H9 (cell line): Measurements from ENCODE around the gene FAM25A. TPM values are rescaled to one million over a fixed set of nuclear protein-coding genes. Genes with fewer than 3 reads are reported as not detected.

Experiments
- DNase-seq: peaks from one replicate; pipeline ENCODE4 v3.0.0-alpha.2; 2017
- H2AFZ ChIP-seq: one replicate; pipeline ENCODE4 v1.6.1; 2013; ENCODE audit warnings: mild to moderate bottlenecking, low read length, control low read depth, moderate library complexity
- H2AK5ac ChIP-seq: 2 replicates; pipeline ENCODE4 v1.6.1; 2013; ENCODE audit warnings: low read length, control low read depth, mixed read lengths; ENCODE audit not compliant: insufficient read length
- H2BK120ac ChIP-seq: one replicate; pipeline ENCODE4 v1.6.1; 2013; ENCODE audit warnings: low read depth, mild to moderate bottlenecking, low read length, control low read depth, inconsistent platforms; ENCODE audit not compliant: poor library complexity, severe bottlenecking
- H2BK12ac ChIP-seq: 2 replicates; pipeline ENCODE4 v1.6.1; 2013; ENCODE audit warnings: low read length, control low read depth, mixed read lengths, low read depth; ENCODE audit not compliant: insufficient read length
- H2BK15ac ChIP-seq: 2 replicates; pipeline ENCODE4 v1.6.1; 2013; ENCODE audit warnings: low read depth, low read length, control low read depth
- H2BK20ac ChIP-seq: one replicate; pipeline ENCODE4 v1.6.1; 2013; ENCODE audit warnings: low read depth, mild to moderate bottlenecking, low read length, control low read depth, inconsistent platforms; ENCODE audit not compliant: poor library complexity, severe bottlenecking
- H2BK5ac ChIP-seq: 2 replicates; pipeline ENCODE4 v1.6.1; 2013; ENCODE audit warnings: low read length, control low read depth, mixed read lengths; ENCODE audit not compliant: insufficient read length
- H3K14ac ChIP-seq: 2 replicates; pipeline ENCODE4 v1.6.1; 2013; ENCODE audit warnings: low read length, control low read depth; ENCODE audit not compliant: insufficient read depth
- H3K18ac ChIP-seq: 2 replicates; pipeline ENCODE4 v1.6.1; 2013; ENCODE audit warnings: low read depth, mild to moderate bottlenecking, mixed read lengths, low read length, control low read depth; ENCODE audit not compliant: insufficient read length
- H3K23ac ChIP-seq: 2 replicates; pipeline ENCODE4 v1.6.1; 2013; ENCODE audit warnings: low read length, control low read depth, mixed read lengths, low read depth; ENCODE audit not compliant: insufficient read length
- H3K23me2 ChIP-seq: 2 replicates; pipeline ENCODE4 v1.6.1; 2013; ENCODE audit warnings: low read depth, mild to moderate bottlenecking, mixed read lengths, low read length, control low read depth; ENCODE audit not compliant: insufficient read length, poor library complexity, severe bottlenecking
- H3K27ac ChIP-seq: 2 replicates; pipeline ENCODE4 v1.5.1; 2013; ENCODE audit warnings: low read length, control low read depth, mixed read lengths, low read depth; ENCODE audit not compliant: insufficient read length
- H3K27me3 ChIP-seq: 2 replicates; pipeline ENCODE4 v1.6.1; 2013; ENCODE audit warnings: low read length, control low read depth, inconsistent platforms; ENCODE audit not compliant: insufficient read depth
- H3K4ac ChIP-seq: 2 replicates; pipeline ENCODE4 v1.6.1; 2013; ENCODE audit warnings: low read depth, mild to moderate bottlenecking, control low read depth, inconsistent platforms, low read length, moderate library complexity
- H3K4me1 ChIP-seq: 2 replicates; pipeline ENCODE4 v1.6.1; 2013; ENCODE audit warnings: low read length, control low read depth, inconsistent platforms; ENCODE audit not compliant: insufficient read depth
- H3K4me2 ChIP-seq: 2 replicates; pipeline ENCODE4 v1.6.1; 2013; ENCODE audit warnings: low read length, control low read depth, mixed read lengths; ENCODE audit not compliant: insufficient read length, insufficient read depth
- H3K56ac ChIP-seq: 2 replicates; pipeline ENCODE4 v1.6.1; 2013; ENCODE audit warnings: low read depth, mild to moderate bottlenecking, mixed read lengths, low read length, control low read depth; ENCODE audit not compliant: insufficient read length
- H3K79me1 ChIP-seq: 2 replicates; pipeline ENCODE4 v1.6.1; 2013; ENCODE audit warnings: low read depth, mild to moderate bottlenecking, moderate library complexity, low read length, control low read depth, inconsistent platforms; ENCODE audit not compliant: insufficient read depth, poor library complexity, severe bottlenecking
- H3K79me2 ChIP-seq: 2 replicates; pipeline ENCODE4 v1.6.1; 2013; ENCODE audit warnings: low read length, control low read depth, inconsistent platforms; ENCODE audit not compliant: insufficient read depth
- H3K9ac ChIP-seq: 2 replicates; pipeline ENCODE4 v1.6.1; 2013; ENCODE audit warnings: low read length, control low read depth, mixed read lengths; ENCODE audit not compliant: insufficient read length; ENCODE audit errors: extremely low read depth
- H3K9me3 ChIP-seq: one replicate; pipeline ENCODE4 v1.6.1; 2013; ENCODE audit warnings: low read depth, low read length, inconsistent platforms; ENCODE audit not compliant: control insufficient read depth
- H3T11ph ChIP-seq: one replicate; pipeline ENCODE4 v1.6.1; 2013; ENCODE audit warnings: mild to moderate bottlenecking, low read length, control low read depth, inconsistent platforms
- H4K20me1 ChIP-seq: one replicate; pipeline ENCODE4 v1.6.1; 2013; ENCODE audit not compliant: control insufficient read depth, insufficient read length, insufficient read depth
- H4K5ac ChIP-seq: 2 replicates; pipeline ENCODE4 v1.6.1; 2013; ENCODE audit warnings: low read depth, mild to moderate bottlenecking, mixed read lengths, low read length, control low read depth; ENCODE audit not compliant: insufficient read length
- H4K8ac ChIP-seq: replicated peaks from 2 replicates; pipeline ENCODE4 v1.6.1; 2013; ENCODE audit warnings: low read length, control low read depth, mixed read lengths, low read depth; ENCODE audit not compliant: insufficient read length
- H4K91ac ChIP-seq: 2 replicates; pipeline ENCODE4 v1.6.1; 2013; ENCODE audit warnings: low read depth, mild to moderate bottlenecking, moderate library complexity, mixed read lengths, low read length, control low read depth; ENCODE audit not compliant: insufficient read length
- H3K27ac Mint-ChIP-seq, 3 experiments: 2 replicates in 2 of 3; 3 replicates in 1 of 3; pipeline ENCODE4 v1.8.0; 2020 to 2021; ENCODE audit warnings: mixed read lengths in 3 of 3, mild to moderate bottlenecking in 1 of 3, moderate library complexity in 1 of 3
- H3K27me3 Mint-ChIP-seq: 2 replicates; pipeline ENCODE4 v1.8.0; 2021; ENCODE audit warnings: low read depth, mild to moderate bottlenecking, moderate library complexity, mixed read lengths
- H3K36me3 Mint-ChIP-seq, 3 experiments: 2 replicates in 2 of 3; 3 replicates in 1 of 3; pipeline ENCODE4 v1.8.0; 2020 to 2021; ENCODE audit warnings: low read depth in 3 of 3, mixed read lengths in 3 of 3; ENCODE audit not compliant: insufficient read depth in 1 of 3
- H3K4me1 Mint-ChIP-seq, 2 experiments: 2 replicates each; pipeline ENCODE4 v1.8.0; 2020; ENCODE audit warnings: mixed read lengths in 2 of 2
- H3K4me3 Mint-ChIP-seq, 2 experiments: 2 replicates in 1 of 2; 3 replicates in 1 of 2; pipeline ENCODE4 v1.8.0; 2020 to 2021; ENCODE audit warnings: mild to moderate bottlenecking in 2 of 2, mixed read lengths in 2 of 2, moderate library complexity in 1 of 2
- H3K9me3 Mint-ChIP-seq, 2 experiments: 2 replicates in 1 of 2; 3 replicates in 1 of 2; pipeline ENCODE4 v1.8.0; 2020; ENCODE audit warnings: mild to moderate bottlenecking in 2 of 2, mixed read lengths in 2 of 2, moderate library complexity in 1 of 2
- WGBS: extraction: QIAGEN DNeasy Blood & Tissue Kit; methylation state at CpG from one replicate; pipeline ENCODE4 v1.1.7; 2013; ENCODE audit warnings: missing lambda C conversion rate, low lambda C conversion rate, mixed read lengths; ENCODE audit not compliant: insufficient read length; ENCODE audit errors: extremely low coverage; 5-methylcytosine and 5-hydroxymethylcytosine counted together
- total RNA-seq: library from RNA; stranded (reverse); gene quantifications from 2 replicates; pipeline ENCODE4 v1.2.1, GENCODE V29; 2021
- TF ChIP-seq, protein P1 (sequence below): fragments of 200-600 bp; sonication (generic); conservative IDR thresholded peaks from 3 replicates; pipeline ENCODE4 v1.8.0; 2021; ENCODE audit warnings: antibody characterized with exemption, mild to moderate bottlenecking

Gene FAM25A
- total RNA-seq, 1 experiment from 2014 or later, result not detected

DNA sequence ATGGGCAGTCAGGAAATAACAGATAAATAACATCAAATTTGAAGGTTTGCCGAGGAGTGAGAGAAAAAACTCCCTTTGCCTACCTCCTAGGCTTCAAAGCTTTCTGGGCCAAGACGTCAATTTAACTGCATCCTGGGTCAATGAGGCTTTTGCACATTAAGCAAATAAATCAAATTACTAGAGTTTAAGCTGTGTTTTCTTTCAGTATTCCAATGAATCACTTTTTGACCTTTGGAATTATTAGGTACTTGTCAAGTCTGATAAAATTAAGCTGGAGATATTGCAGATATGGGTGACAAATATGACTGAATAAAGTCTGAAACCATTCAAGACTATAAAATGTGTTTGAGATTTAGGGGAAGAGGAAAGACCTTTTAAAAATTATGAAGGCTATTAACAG lies 52.4 kb downstream of the FAM25A start:
- H4K91ac ChIP-seq, result no peak overlapping the region
- H3K4me3 Mint-ChIP-seq, result no peak overlapping the region
- TF ChIP-seq, protein P1, sequence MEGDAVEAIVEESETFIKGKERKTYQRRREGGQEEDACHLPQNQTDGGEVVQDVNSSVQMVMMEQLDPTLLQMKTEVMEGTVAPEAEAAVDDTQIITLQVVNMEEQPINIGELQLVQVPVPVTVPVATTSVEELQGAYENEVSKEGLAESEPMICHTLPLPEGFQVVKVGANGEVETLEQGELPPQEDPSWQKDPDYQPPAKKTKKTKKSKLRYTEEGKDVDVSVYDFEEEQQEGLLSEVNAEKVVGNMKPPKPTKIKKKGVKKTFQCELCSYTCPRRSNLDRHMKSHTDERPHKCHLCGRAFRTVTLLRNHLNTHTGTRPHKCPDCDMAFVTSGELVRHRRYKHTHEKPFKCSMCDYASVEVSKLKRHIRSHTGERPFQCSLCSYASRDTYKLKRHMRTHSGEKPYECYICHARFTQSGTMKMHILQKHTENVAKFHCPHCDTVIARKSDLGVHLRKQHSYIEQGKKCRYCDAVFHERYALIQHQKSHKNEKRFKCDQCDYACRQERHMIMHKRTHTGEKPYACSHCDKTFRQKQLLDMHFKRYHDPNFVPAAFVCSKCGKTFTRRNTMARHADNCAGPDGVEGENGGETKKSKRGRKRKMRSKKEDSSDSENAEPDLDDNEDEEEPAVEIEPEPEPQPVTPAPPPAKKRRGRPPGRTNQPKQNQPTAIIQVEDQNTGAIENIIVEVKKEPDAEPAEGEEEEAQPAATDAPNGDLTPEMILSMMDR, result no peak
- H3K27ac ChIP-seq, result no peak overlapping the region
- H3K4me2 ChIP-seq, result no peak overlapping the region
- no peak overlapping the region for H2BK15ac ChIP-seq
- DNase-seq, result no peak
- WGBS, result no CpG with 5 or more reads among the region's 2 CpGs
- H2BK12ac ChIP-seq, result no peak overlapping the region
- H3K79me1 ChIP-seq, result no peaks in the 10 kb centered on the region
- H3K4ac ChIP-seq, result no peak overlapping the region
- H4K8ac ChIP-seq, result no peak overlapping the region
- H2BK5ac ChIP-seq, result no peak overlapping the region
- no peaks in the 10 kb centered on the region for H3K9me3 Mint-ChIP-seq
- H3K4me1 ChIP-seq, result no peaks in the 10 kb centered on the region
- H3K4me1 Mint-ChIP-seq, result no peaks in the 10 kb centered on the region
- no peak overlapping the region for H3T11ph ChIP-seq
- no peak overlapping the region for H2AK5ac ChIP-seq
- no peak overlapping the region for H3K9ac ChIP-seq
- H3K23ac ChIP-seq, result no peak overlapping the region
- no peak overlapping the region for H3K14ac ChIP-seq
- no peak overlapping the region for H2AFZ ChIP-seq
- H4K20me1 ChIP-seq, result no peaks in the 10 kb centered on the region
- no peaks in the 10 kb centered on the region for H3K23me2 ChIP-seq
- no peak overlapping the region for H4K5ac ChIP-seq
- no peak overlapping the region for H3K56ac ChIP-seq
- H3K79me2 ChIP-seq, result no peaks in the 10 kb centered on the region
- H3K18ac ChIP-seq, result no peak overlapping the region
- no peak overlapping the region for H2BK20ac ChIP-seq
- H3K36me3 Mint-ChIP-seq, result peaks cover 16 to 60% (median 34%) of the 10 kb centered on the region in 3 experiments; a peak in 6 of 7 replicates
- H2BK120ac ChIP-seq, result no peak overlapping the region
- H3K27me3 Mint-ChIP-seq, result no peaks in the 10 kb centered on the region
- no peaks in the 10 kb centered on the region for H3K9me3 ChIP-seq
- H3K27me3 ChIP-seq, result no peaks in the 10 kb centered on the region
- no peak overlapping the region for H3K27ac Mint-ChIP-seq

Other genes starting within 250 kb of the FAM25A start
- gene MMRN2, start 62.7 kb upstream of the FAM25A start, total RNA-seq, result 1.0 and 1.4 TPM in 2 replicates
- 4.9 and 5.5 TPM in 2 replicates for gene SNCG, start 61.7 kb upstream of the FAM25A start, total RNA-seq
- not detected in 2 replicates for gene ADIRF, start 51.8 kb upstream of the FAM25A start, total RNA-seq
- 101 and 102 TPM in 2 replicates for gene GLUD1, start 74.5 kb downstream of the FAM25A start, total RNA-seq
- 25.9 and 27.8 TPM in 2 replicates for gene SHLD2, start 74.9 kb downstream of the FAM25A start, total RNA-seq
- 0.83 and 1.1 TPM in 2 replicates for gene NUTM2A, start 205.2 kb downstream of the FAM25A start, total RNA-seq